ENCODE results near the gene ANG.

GRCh38 chr14:20706657-20707355 is 18.2 kb downstream of the ANG start:
- no peak for TF ChIP-seq CTCF (IDR thresholded peaks at IDR 0.05)
- TF ChIP-seq POLR2A (IDR thresholded peaks at IDR 0.05): no peak

Data from esophagus squamous epithelium (tissue), 4 donors.